Body of pancreas (tissue), 4 donors: ENCODE data around the gene KLHL40.

ENCODE experiments used
- CTCF ChIP-seq, 7 experiments: fragments of 450-650 bp in 4 of 7; fragments of 200-600 bp in 3 of 7; sonication (generic) in 3 of 7; IDR thresholded peaks; one replicate each; pipeline ENCODE4 v1.5.1; 2016 to 2019; ENCODE audit warnings: antibody characterized with exemption in 7 of 7
- POLR2A ChIP-seq, 3 donors: fragments of 450-650 bp; IDR thresholded peaks; one replicate each; pipeline ENCODE4 v1.6.1; 2016; ENCODE audit warnings: antibody characterized with exemption in 3 of 3, mild to moderate bottlenecking in 2 of 3

GRCh38 chr3:42736531-42736930, 51.2 kb downstream of the KLHL40 start:
- TF ChIP-seq CTCF (IDR thresholded peaks at IDR 0.05) (no peak), POLR2A (IDR thresholded peaks at IDR 0.05) (no peak)
